HG02884 (cell line): ENCODE data around the gene DDX10.

Source experiments
- ATAC-seq: cut with Tn5 transposase; IDR thresholded peaks from one replicate; pipeline ENCODE4 v1.9.1; 2021; ENCODE audit warnings: mild to moderate bottlenecking, moderate library complexity; ENCODE audit not compliant: unreplicated experiment

DDX10 gene

GRCh38 chr11:108895579-108896480, 231.0 kb downstream of the DDX10 start:
- ATAC-seq = peak; percentile 85

- no peak for ATAC-seq
Measured at GRCh38 chr11:108897071-108897481, 232.2 kb downstream of the DDX10 start.

GRCh38 chr11:108897916-108898315, 233.0 kb downstream of the DDX10 start:
- ATAC-seq = no peak

- no peak for ATAC-seq
Measured at GRCh38 chr11:108901359-108901758, 236.5 kb downstream of the DDX10 start.

- ATAC-seq = no peak
Measured at GRCh38 chr11:108902027-108902469, 237.2 kb downstream of the DDX10 start.

- no peak for ATAC-seq
Measured at GRCh38 chr11:108904480-108904879, 239.6 kb downstream of the DDX10 start.

- ATAC-seq = no peak
Measured at GRCh38 chr11:108906329-108906728, 241.5 kb downstream of the DDX10 start.

GRCh38 chr11:108906826-108907225, 242.0 kb downstream of the DDX10 start:
- no peak for ATAC-seq

GRCh38 chr11:108909041-108909440, 244.2 kb downstream of the DDX10 start:
- no peak for ATAC-seq

- no peak for ATAC-seq
Measured at GRCh38 chr11:108909921-108910320, 245.1 kb downstream of the DDX10 start.

GRCh38 chr11:108912581-108912980, 247.7 kb downstream of the DDX10 start:
- no peak for ATAC-seq

GRCh38 chr11:108913204-108913603, 248.3 kb downstream of the DDX10 start:
- ATAC-seq = no peak

- no peak for ATAC-seq
Measured at GRCh38 chr11:108914211-108914610, 249.3 kb downstream of the DDX10 start.

GRCh38 chr11:108914981-108915380, 250.1 kb downstream of the DDX10 start:
- no peak for ATAC-seq

- ATAC-seq = no peak
Measured at GRCh38 chr11:108915666-108916065, 250.8 kb downstream of the DDX10 start.

GRCh38 chr11:108916290-108916689, 251.4 kb downstream of the DDX10 start:
- ATAC-seq = no peak

- ATAC-seq = no peak
Measured at GRCh38 chr11:108916935-108917334, 252.1 kb downstream of the DDX10 start.

- ATAC-seq = no peak
Measured at GRCh38 chr11:108921211-108921610, 256.3 kb downstream of the DDX10 start.

GRCh38 chr11:108922241-108922640, 257.4 kb downstream of the DDX10 start:
- ATAC-seq = no peak

GRCh38 chr11:108923413-108923812, 258.5 kb downstream of the DDX10 start:
- ATAC-seq = no peak

GRCh38 chr11:108926171-108926840, 261.4 kb downstream of the DDX10 start:
- no peak for ATAC-seq
